Activated naive CD4-positive, alpha-beta T cell treated with anti-CD3 and anti-CD28 coated beads, Interleukin-2, amount 10 ng/mL, durations not matched to agents 7 days and 5 days (primary cell): Measurements from ENCODE around the gene PDE4A.
"Not testable (repeated sequence)": the region's sequence is repeated elsewhere in the genome, so short reads cannot be mapped to it uniquely, and the experiment has no call there.

Experiments used
- CTCF ChIA-PET: fragments of 350-600 bp; sonication (Branson Sonifier 250); formaldehyde crosslinking; loops from one replicate; lab custom pipeline; 2021; ENCODE audit warnings: antibody characterized with exemption; lab: Charles Lee
- DNase-seq: peaks from one replicate; pipeline ENCODE4 v3.0.0-alpha.2; 2020
- H3K27ac Mint-ChIP-seq: one replicate; pipeline ENCODE4 v1.8.0; 2021; ENCODE audit warnings: mild to moderate bottlenecking, moderate library complexity, mixed read lengths
- H3K27me3 Mint-ChIP-seq: one replicate; pipeline ENCODE4 v1.8.0; 2021; ENCODE audit warnings: mild to moderate bottlenecking, mixed read lengths
- H3K36me3 Mint-ChIP-seq: one replicate; pipeline ENCODE4 v1.8.0; 2021; ENCODE audit warnings: mixed read lengths
- H3K4me1 Mint-ChIP-seq: one replicate; pipeline ENCODE4 v1.8.0; 2021; ENCODE audit warnings: mixed read lengths
- H3K4me3 Mint-ChIP-seq: one replicate; pipeline ENCODE4 v1.8.0; 2021; ENCODE audit warnings: mild to moderate bottlenecking, moderate library complexity, mixed read lengths
- H3K9me3 Mint-ChIP-seq: one replicate; pipeline ENCODE4 v1.8.0; 2021; ENCODE audit warnings: mixed read lengths

PDE4A gene

GRCh38 chr19:10393137-10393536 is 27.2 kb upstream of the PDE4A start:
- Mint-ChIP-seq H3K4me1 (peaks cover 5% of the 10 kb centered on the region), H3K4me3 (no peak overlapping the region), H3K27ac (no peak overlapping the region), H3K36me3 (peaks cover 42% of the 10 kb centered on the region), H3K27me3 (no peaks in the 10 kb centered on the region), H3K9me3 (no peaks in the 10 kb centered on the region)
- CTCF ChIA-PET: interaction anchor here (1.1 to 4.7 kb wide), 7 partner anchors 9 to 133 kb away, joined by 3 to 69 read pairs (median 8); partner anchors contain the start of genes CDC37 and ICAM1
- DNase-seq: no peak

- H3K9me3 Mint-ChIP-seq: no peaks in the 10 kb centered on the region
- DNase-seq: no peak
- CTCF ChIA-PET: no interaction called here
- H3K36me3 Mint-ChIP-seq: peaks cover 41% of the 10 kb centered on the region
- no peaks in the 10 kb centered on the region for H3K27me3 Mint-ChIP-seq
- H3K4me3 Mint-ChIP-seq: no peak overlapping the region
- H3K27ac Mint-ChIP-seq: no peak overlapping the region
- H3K4me1 Mint-ChIP-seq: peaks cover 11% of the 10 kb centered on the region
These were observed 25.3 kb upstream of the PDE4A start for GRCh38 chr19:10395003-10395402.

GRCh38 chr19:10395436-10395835 is 24.9 kb upstream of the PDE4A start:
- H3K27me3 Mint-ChIP-seq: no peaks in the 10 kb centered on the region
- no peak overlapping the region for H3K27ac Mint-ChIP-seq
- no peak for DNase-seq
- no peaks in the 10 kb centered on the region for H3K9me3 Mint-ChIP-seq
- CTCF ChIA-PET: interaction anchor here (1.4 kb wide), 1 partner anchor 137 kb away, joined by 5 read pairs; no protein-coding TSS in a partner anchor
- H3K4me1 Mint-ChIP-seq: peaks cover 14% of the 10 kb centered on the region
- H3K36me3 Mint-ChIP-seq: peaks cover 40% of the 10 kb centered on the region
- H3K4me3 Mint-ChIP-seq: no peak overlapping the region

GRCh38 chr19:10395917-10396316 is 24.4 kb upstream of the PDE4A start:
- Mint-ChIP-seq H3K4me1 (peaks cover 19% of the 10 kb centered on the region), H3K9me3 (no peaks in the 10 kb centered on the region), H3K27ac (no peak overlapping the region), H3K27me3 (no peaks in the 10 kb centered on the region), H3K36me3 (peaks cover 36% of the 10 kb centered on the region), H3K4me3 (no peak overlapping the region)
- DNase-seq: no peak
- CTCF ChIA-PET: interaction anchor here (1.4 kb wide), 1 partner anchor 137 kb away, joined by 5 read pairs; no protein-coding TSS in a partner anchor

- no peak for DNase-seq
- H3K36me3 Mint-ChIP-seq: peaks cover 46% of the 10 kb centered on the region
- H3K4me1 Mint-ChIP-seq: peaks cover 35% of the 10 kb centered on the region
- no peaks in the 10 kb centered on the region for H3K27me3 Mint-ChIP-seq
- no peak overlapping the region for H3K27ac Mint-ChIP-seq
- CTCF ChIA-PET: interaction anchor here (1.5 to 11.3 kb wide), 3 partner anchors 10 to 38 kb away, joined by 3 to 382 read pairs (median 10); partner anchors contain the start of gene PDE4A
- H3K9me3 Mint-ChIP-seq: no peaks in the 10 kb centered on the region
- H3K4me3 Mint-ChIP-seq: no peak overlapping the region
These were observed 21.5 kb upstream of the PDE4A start for GRCh38 chr19:10398819-10399218.

- CTCF ChIA-PET: interaction anchor here (1.5 to 11.3 kb wide), 4 partner anchors 8 to 38 kb away, joined by 3 to 382 read pairs (median 22); partner anchors contain the start of gene PDE4A
- DNase-seq, H3K9me3 Mint-ChIP-seq, H3K27me3 Mint-ChIP-seq, H3K27ac Mint-ChIP-seq, H3K4me3 Mint-ChIP-seq: not testable (repeated sequence)
- Mint-ChIP-seq H3K4me1 (peaks cover 37% of the 10 kb centered on the region), H3K36me3 (peaks cover 44% of the 10 kb centered on the region)
These were observed 21.0 kb upstream of the PDE4A start for GRCh38 chr19:10399340-10399739.

- Mint-ChIP-seq H3K4me1 (peaks cover 41% of the 10 kb centered on the region), H3K9me3 (no peaks in the 10 kb centered on the region), H3K4me3 (no peak overlapping the region), H3K36me3 (peaks cover 43% of the 10 kb centered on the region), H3K27ac (no peak overlapping the region), H3K27me3 (no peaks in the 10 kb centered on the region)
- DNase-seq: no peak
- CTCF ChIA-PET: interaction anchor here (1.5 to 11.3 kb wide), 5 partner anchors 8 to 129 kb away, joined by 3 to 382 read pairs (median 10); partner anchors contain the start of genes ICAM1 and PDE4A
These were observed 20.5 kb upstream of the PDE4A start for GRCh38 chr19:10399878-10400277.

GRCh38 chr19:10402441-10403038 is 17.8 kb upstream of the PDE4A start:
- peaks cover 64% of the 10 kb centered on the region for H3K4me1 Mint-ChIP-seq
- peak overlapping the region; percentile 92 for H3K27ac Mint-ChIP-seq
- peak overlapping the region; percentile 87 for H3K4me3 Mint-ChIP-seq
- CTCF ChIA-PET: interaction anchor here (1.0 to 11.3 kb wide), 6 partner anchors 11 to 148 kb away, joined by 3 to 382 read pairs (median 20); partner anchors contain the start of gene PDE4A
- DNase-seq: peak; percentile 44
- H3K27me3 Mint-ChIP-seq: no peaks in the 10 kb centered on the region
- no peaks in the 10 kb centered on the region for H3K9me3 Mint-ChIP-seq
- peaks cover 28% of the 10 kb centered on the region for H3K36me3 Mint-ChIP-seq

- H3K9me3 Mint-ChIP-seq: no peaks in the 10 kb centered on the region
- H3K36me3 Mint-ChIP-seq: peaks cover 26% of the 10 kb centered on the region
- peak; percentile 98 for DNase-seq
- peaks cover 66% of the 10 kb centered on the region for H3K4me1 Mint-ChIP-seq
- H3K27me3 Mint-ChIP-seq: no peaks in the 10 kb centered on the region
- peak within 1 kb of the TSS; percentile 87 for H3K4me3 Mint-ChIP-seq
- H3K27ac Mint-ChIP-seq: peak within 1 kb of the TSS; percentile 92
- CTCF ChIA-PET: interaction anchor here (0.5 to 11.3 kb wide), 20 partner anchors 9 to 685 kb away, joined by 3 to 382 read pairs (median 4); partner anchors contain the start of genes LDLR, PDE4A and TYK2
These were observed 17.0 kb upstream of the PDE4A start, which contains the start of gene CDC37 for GRCh38 chr19:10403137-10404021. CDC37 (minus strand) TSS chr19:10403542; CDS start chr19:10403479, 63 bp downstream.

- Mint-ChIP-seq H3K9me3 (no peaks in the 10 kb centered on the region), H3K27ac (peak overlapping the region; percentile 97), H3K27me3 (no peaks in the 10 kb centered on the region), H3K4me3 (peak overlapping the region; percentile 87), H3K4me1 (peaks cover 80% of the 10 kb centered on the region), H3K36me3 (peaks cover 22% of the 10 kb centered on the region)
- CTCF ChIA-PET: interaction anchor here (0.8 to 11.3 kb wide), 9 partner anchors 13 to 177 kb away, joined by 3 to 382 read pairs (median 5); partner anchors contain the start of gene PDE4A
- DNase-seq: peak; percentile 79
These were observed 15.2 kb upstream of the PDE4A start for GRCh38 chr19:10404888-10405820.

- H3K27me3 Mint-ChIP-seq: no peaks in the 10 kb centered on the region
- no peaks in the 10 kb centered on the region for H3K9me3 Mint-ChIP-seq
- peaks cover 79% of the 10 kb centered on the region for H3K4me1 Mint-ChIP-seq
- H3K27ac Mint-ChIP-seq: peak overlapping the region; percentile 97
- peak overlapping the region; percentile 87 for H3K4me3 Mint-ChIP-seq
- CTCF ChIA-PET: interaction anchor here (1.2 to 11.3 kb wide), 4 partner anchors 14 to 30 kb away, joined by 4 to 382 read pairs (median 30); partner anchors contain the start of gene PDE4A
- no peak for DNase-seq
- peaks cover 22% of the 10 kb centered on the region for H3K36me3 Mint-ChIP-seq
These were observed 14.1 kb upstream of the PDE4A start for GRCh38 chr19:10406191-10406590.

GRCh38 chr19:10407096-10407495 is 13.2 kb upstream of the PDE4A start:
- peaks cover 17% of the 10 kb centered on the region for H3K36me3 Mint-ChIP-seq
- CTCF ChIA-PET: interaction anchor here (1.2 to 11.3 kb wide), 2 partner anchors 14 to 18 kb away, joined by 5 to 382 read pairs; partner anchors contain the start of gene PDE4A
- peak overlapping the region; percentile 97 for H3K27ac Mint-ChIP-seq
- no peak overlapping the region for H3K4me3 Mint-ChIP-seq
- H3K4me1 Mint-ChIP-seq: peaks cover 80% of the 10 kb centered on the region
- DNase-seq: no peak
- H3K27me3 Mint-ChIP-seq: no peaks in the 10 kb centered on the region
- H3K9me3 Mint-ChIP-seq: no peaks in the 10 kb centered on the region
